ENCODE measurements around the gene LPP. TPM values are rescaled to one million over a fixed set of nuclear protein-coding genes. Genes with fewer than 3 reads are reported as not detected.

LPP gene
- total RNA-seq, 1 donor from 2014 or later, result 28.2 TPM

GRCh38 chr3:188506446-188506845 lies 352.5 kb downstream of the LPP start:
- Histone ChIP-seq H3K27me3 (ENCODE audit: control insufficient read depth in 3 of 3, insufficient read depth in 3 of 3, low read length in 3 of 3) (no peaks in the 10 kb centered on the region), H3K36me3 (ENCODE audit: control insufficient read depth in 3 of 3, insufficient read depth in 3 of 3, low read length in 3 of 3) (no peaks in the 10 kb centered on the region), H3K4me3 (ENCODE audit: low read length in 3 of 3) (no peak overlapping the region), H3K9me3 (ENCODE audit: control insufficient read depth in 3 of 3, low read length in 3 of 3) (peaks cover 0 to 2% (median 0%) of the 10 kb centered on the region in 3 donors), H3K27ac (ENCODE audit: low read depth, low read length) (no peak overlapping the region), H3K4me1 (ENCODE audit: control insufficient read depth in 3 of 3, insufficient read depth in 3 of 3, low read length in 3 of 3) (peaks cover 4 to 10% (median 5%) of the 10 kb centered on the region in 3 donors), H3K9ac (ENCODE audit: low read depth in 1 of 3, low read length in 3 of 3) (no peak overlapping the region)

GRCh38 chr3:188507244-188507720 lies 353.3 kb downstream of the LPP start:
- no peak overlapping the region for H3K9ac ChIP-seq (ENCODE audit: low read depth in 1 of 3, low read length in 3 of 3)
- peaks cover 0 to 2% (median 0%) of the 10 kb centered on the region in 3 donors for H3K9me3 ChIP-seq (ENCODE audit: control insufficient read depth in 3 of 3, low read length in 3 of 3)
- H3K4me1 ChIP-seq (ENCODE audit: control insufficient read depth in 3 of 3, insufficient read depth in 3 of 3, low read length in 3 of 3), result peaks cover 4 to 10% (median 5%) of the 10 kb centered on the region in 3 donors
- H3K36me3 ChIP-seq (ENCODE audit: control insufficient read depth in 3 of 3, insufficient read depth in 3 of 3, low read length in 3 of 3), result no peaks in the 10 kb centered on the region
- H3K27ac ChIP-seq (ENCODE audit: low read depth, low read length), result no peak overlapping the region
- H3K4me3 ChIP-seq (ENCODE audit: low read length in 3 of 3), result no peak overlapping the region
- H3K27me3 ChIP-seq (ENCODE audit: control insufficient read depth in 3 of 3, insufficient read depth in 3 of 3, low read length in 3 of 3), result no peaks in the 10 kb centered on the region

GRCh38 chr3:188508454-188508853 lies 354.5 kb downstream of the LPP start:
- H3K4me1 ChIP-seq (ENCODE audit: control insufficient read depth in 3 of 3, insufficient read depth in 3 of 3, low read length in 3 of 3), result peaks cover 4 to 10% (median 5%) of the 10 kb centered on the region in 3 donors
- no peaks in the 10 kb centered on the region for H3K27me3 ChIP-seq (ENCODE audit: control insufficient read depth in 3 of 3, insufficient read depth in 3 of 3, low read length in 3 of 3)
- no peak overlapping the region for H3K27ac ChIP-seq (ENCODE audit: low read depth, low read length)
- H3K4me3 ChIP-seq (ENCODE audit: low read length in 3 of 3), result no peak overlapping the region
- no peak overlapping the region for H3K9ac ChIP-seq (ENCODE audit: low read depth in 1 of 3, low read length in 3 of 3)
- no peaks in the 10 kb centered on the region for H3K36me3 ChIP-seq (ENCODE audit: control insufficient read depth in 3 of 3, insufficient read depth in 3 of 3, low read length in 3 of 3)
- peaks cover 0 to 2% (median 0%) of the 10 kb centered on the region in 3 donors for H3K9me3 ChIP-seq (ENCODE audit: control insufficient read depth in 3 of 3, low read length in 3 of 3)

GRCh38 chr3:188509316-188509715 lies 355.4 kb downstream of the LPP start:
- H3K4me1 ChIP-seq (ENCODE audit: control insufficient read depth in 3 of 3, insufficient read depth in 3 of 3, low read length in 3 of 3), result peaks cover 4 to 10% (median 5%) of the 10 kb centered on the region in 3 donors

GRCh38 chr3:188510366-188510765 lies 356.4 kb downstream of the LPP start:
- Histone ChIP-seq H3K9ac (ENCODE audit: low read depth in 1 of 3, low read length in 3 of 3) (no peak overlapping the region), H3K4me3 (ENCODE audit: low read length in 3 of 3) (no peak overlapping the region), H3K9me3 (ENCODE audit: control insufficient read depth in 3 of 3, low read length in 3 of 3) (no peaks in the 10 kb centered on the region), H3K36me3 (ENCODE audit: control insufficient read depth in 3 of 3, insufficient read depth in 3 of 3, low read length in 3 of 3) (no peaks in the 10 kb centered on the region), H3K4me1 (ENCODE audit: control insufficient read depth in 3 of 3, insufficient read depth in 3 of 3, low read length in 3 of 3) (peaks cover 4 to 10% (median 5%) of the 10 kb centered on the region in 3 donors), H3K27me3 (ENCODE audit: control insufficient read depth in 3 of 3, insufficient read depth in 3 of 3, low read length in 3 of 3) (no peaks in the 10 kb centered on the region), H3K27ac (ENCODE audit: low read depth, low read length) (no peak overlapping the region)

More at GRCh38 chr3:188509316-188509715, 355.4 kb downstream of the LPP start:
- Histone ChIP-seq H3K9me3 (ENCODE audit: control insufficient read depth in 3 of 3, low read length in 3 of 3) (no peaks in the 10 kb centered on the region), H3K4me3 (ENCODE audit: low read length in 3 of 3) (no peak overlapping the region), H3K9ac (ENCODE audit: low read depth in 1 of 3, low read length in 3 of 3) (no peak overlapping the region), H3K27ac (ENCODE audit: low read depth, low read length) (no peak overlapping the region), H3K36me3 (ENCODE audit: control insufficient read depth in 3 of 3, insufficient read depth in 3 of 3, low read length in 3 of 3) (no peaks in the 10 kb centered on the region), H3K27me3 (ENCODE audit: control insufficient read depth in 3 of 3, insufficient read depth in 3 of 3, low read length in 3 of 3) (no peaks in the 10 kb centered on the region)

GRCh38 chr3:188513662-188514328 lies 359.8 kb downstream of the LPP start:
- Histone ChIP-seq H3K27me3 (ENCODE audit: control insufficient read depth in 3 of 3, insufficient read depth in 3 of 3, low read length in 3 of 3) (no peaks in the 10 kb centered on the region), H3K4me3 (ENCODE audit: low read length in 3 of 3) (no peak overlapping the region), H3K9ac (ENCODE audit: low read depth in 1 of 3, low read length in 3 of 3) (no peak overlapping the region), H3K4me1 (ENCODE audit: control insufficient read depth in 3 of 3, insufficient read depth in 3 of 3, low read length in 3 of 3) (peaks cover 0 to 7% (median 2%) of the 10 kb centered on the region in 3 donors), H3K27ac (ENCODE audit: low read depth, low read length) (no peak overlapping the region), H3K9me3 (ENCODE audit: control insufficient read depth in 3 of 3, low read length in 3 of 3) (no peaks in the 10 kb centered on the region), H3K36me3 (ENCODE audit: control insufficient read depth in 3 of 3, insufficient read depth in 3 of 3, low read length in 3 of 3) (no peaks in the 10 kb centered on the region)

GRCh38 chr3:188516515-188516914 lies 362.6 kb downstream of the LPP start:
- Histone ChIP-seq H3K27ac (ENCODE audit: low read depth, low read length) (no peak overlapping the region), H3K36me3 (ENCODE audit: control insufficient read depth in 3 of 3, insufficient read depth in 3 of 3, low read length in 3 of 3) (no peaks in the 10 kb centered on the region), H3K9me3 (ENCODE audit: control insufficient read depth in 3 of 3, low read length in 3 of 3) (no peaks in the 10 kb centered on the region), H3K4me1 (ENCODE audit: control insufficient read depth in 3 of 3, insufficient read depth in 3 of 3, low read length in 3 of 3) (no peaks in the 10 kb centered on the region), H3K9ac (ENCODE audit: low read depth in 1 of 3, low read length in 3 of 3) (no peak overlapping the region), H3K27me3 (ENCODE audit: control insufficient read depth in 3 of 3, insufficient read depth in 3 of 3, low read length in 3 of 3) (no peaks in the 10 kb centered on the region), H3K4me3 (ENCODE audit: low read length in 3 of 3) (no peak overlapping the region)

- H3K4me3 ChIP-seq (ENCODE audit: low read length in 3 of 3), result no peak overlapping the region
These were observed 364.5 kb downstream of the LPP start for GRCh38 chr3:188518416-188518815.

GRCh38 chr3:188518835-188519452 lies 365.0 kb downstream of the LPP start:
- H3K36me3 ChIP-seq (ENCODE audit: control insufficient read depth in 3 of 3, insufficient read depth in 3 of 3, low read length in 3 of 3), result no peaks in the 10 kb centered on the region
- no peaks in the 10 kb centered on the region for H3K9me3 ChIP-seq (ENCODE audit: control insufficient read depth in 3 of 3, low read length in 3 of 3)
- no peaks in the 10 kb centered on the region for H3K4me1 ChIP-seq (ENCODE audit: control insufficient read depth in 3 of 3, insufficient read depth in 3 of 3, low read length in 3 of 3)
- H3K27me3 ChIP-seq (ENCODE audit: control insufficient read depth in 3 of 3, insufficient read depth in 3 of 3, low read length in 3 of 3), result no peaks in the 10 kb centered on the region
- no peak overlapping the region for H3K9ac ChIP-seq (ENCODE audit: low read depth in 1 of 3, low read length in 3 of 3)
- no peak overlapping the region for H3K27ac ChIP-seq (ENCODE audit: low read depth, low read length)
- no peak overlapping the region for H3K4me3 ChIP-seq (ENCODE audit: low read length in 3 of 3)

More at GRCh38 chr3:188518416-188518815, 364.5 kb downstream of the LPP start:
- no peak overlapping the region for H3K9ac ChIP-seq (ENCODE audit: low read depth in 1 of 3, low read length in 3 of 3)
- H3K4me1 ChIP-seq (ENCODE audit: control insufficient read depth in 3 of 3, insufficient read depth in 3 of 3, low read length in 3 of 3), result no peaks in the 10 kb centered on the region
- H3K36me3 ChIP-seq (ENCODE audit: control insufficient read depth in 3 of 3, insufficient read depth in 3 of 3, low read length in 3 of 3), result no peaks in the 10 kb centered on the region
- no peaks in the 10 kb centered on the region for H3K9me3 ChIP-seq (ENCODE audit: control insufficient read depth in 3 of 3, low read length in 3 of 3)
- H3K27ac ChIP-seq (ENCODE audit: low read depth, low read length), result no peak overlapping the region
- H3K27me3 ChIP-seq (ENCODE audit: control insufficient read depth in 3 of 3, insufficient read depth in 3 of 3, low read length in 3 of 3), result no peaks in the 10 kb centered on the region

GRCh38 chr3:188520466-188520865 lies 366.5 kb downstream of the LPP start:
- no peaks in the 10 kb centered on the region for H3K4me1 ChIP-seq (ENCODE audit: control insufficient read depth in 3 of 3, insufficient read depth in 3 of 3, low read length in 3 of 3)
- H3K27me3 ChIP-seq (ENCODE audit: control insufficient read depth in 3 of 3, insufficient read depth in 3 of 3, low read length in 3 of 3), result no peaks in the 10 kb centered on the region
- H3K9me3 ChIP-seq (ENCODE audit: control insufficient read depth in 3 of 3, low read length in 3 of 3), result no peaks in the 10 kb centered on the region
- peaks cover 0 to 2% (median 0%) of the 10 kb centered on the region in 3 donors for H3K36me3 ChIP-seq (ENCODE audit: control insufficient read depth in 3 of 3, insufficient read depth in 3 of 3, low read length in 3 of 3)
- no peak overlapping the region for H3K4me3 ChIP-seq (ENCODE audit: low read length in 3 of 3)
- H3K27ac ChIP-seq (ENCODE audit: low read depth, low read length), result no peak overlapping the region
- no peak overlapping the region for H3K9ac ChIP-seq (ENCODE audit: low read depth in 1 of 3, low read length in 3 of 3)
